Pons (tissue), 1 donor: Measurements from ENCODE around the gene UBE2B.
"Not testable (repeated sequence)": the region's sequence is repeated elsewhere in the genome, so short reads cannot be mapped to it uniquely, and the experiment has no call there.

Source experiments
- DNase-seq: peaks from one replicate; pipeline ENCODE4 v3.0.0-alpha.2; 2016; ENCODE audit warnings: low spot score

The UBE2B gene

DNA sequence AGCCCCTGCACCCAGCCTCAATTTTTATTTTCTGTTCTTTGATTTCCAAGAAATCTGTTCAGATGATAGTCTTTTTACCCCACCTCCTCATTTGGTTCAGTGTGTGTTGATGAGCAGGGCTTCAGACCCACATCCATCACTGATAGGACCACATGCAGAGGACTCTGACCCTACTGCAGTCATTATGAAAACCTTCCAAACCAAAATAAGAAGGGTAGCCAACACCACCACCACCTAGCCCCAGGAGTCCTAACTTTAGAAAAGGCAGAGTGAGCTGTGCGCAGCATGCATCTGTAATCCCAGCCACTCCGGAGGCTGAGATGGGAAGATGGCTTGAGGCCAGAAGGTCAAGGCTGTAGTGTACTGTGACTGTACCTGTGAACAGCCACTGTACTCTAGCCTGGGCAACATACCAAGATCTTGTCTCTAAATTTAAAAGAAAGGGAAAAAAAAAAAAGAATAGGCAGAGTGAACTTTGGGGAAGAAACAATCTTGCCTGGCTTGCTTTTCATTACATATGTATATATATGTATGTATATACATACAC lies 27.3 kb downstream of the UBE2B start:
- DNase-seq, result no peak

- no peak for DNase-seq
Observed at GRCh38 chr5:134403951-134404350, 32.6 kb downstream of the UBE2B start.

DNA sequence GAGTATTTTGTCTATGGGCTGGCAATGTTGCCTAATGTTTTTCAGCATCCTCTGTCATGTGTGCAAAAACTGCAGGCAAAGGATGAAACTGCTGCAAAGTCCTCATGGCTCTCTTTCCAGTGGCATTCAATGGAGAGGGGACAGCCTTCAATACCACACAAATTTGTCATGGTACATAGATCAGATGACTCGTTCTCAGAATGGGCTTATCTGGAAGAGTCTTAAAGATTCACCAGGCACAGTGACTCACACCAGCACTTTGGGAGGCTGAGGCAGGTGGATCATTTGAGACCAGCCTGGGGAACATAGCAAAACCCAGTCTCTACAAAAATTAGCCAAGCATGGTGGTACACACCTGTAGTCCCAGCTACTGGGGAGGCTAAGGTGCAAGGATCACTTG lies 35.0 kb downstream of the UBE2B start:
- no peak for DNase-seq

GRCh38 chr5:134409321-134409720 lies 38.0 kb downstream of the UBE2B start:
- DNase-seq, result no peak

GRCh38 chr5:134410822-134411221 lies 39.5 kb downstream of the UBE2B start:
- no peak for DNase-seq

- DNase-seq, result no peak
Observed at GRCh38 chr5:134411228-134411545, 39.8 kb downstream of the UBE2B start.

DNA sequence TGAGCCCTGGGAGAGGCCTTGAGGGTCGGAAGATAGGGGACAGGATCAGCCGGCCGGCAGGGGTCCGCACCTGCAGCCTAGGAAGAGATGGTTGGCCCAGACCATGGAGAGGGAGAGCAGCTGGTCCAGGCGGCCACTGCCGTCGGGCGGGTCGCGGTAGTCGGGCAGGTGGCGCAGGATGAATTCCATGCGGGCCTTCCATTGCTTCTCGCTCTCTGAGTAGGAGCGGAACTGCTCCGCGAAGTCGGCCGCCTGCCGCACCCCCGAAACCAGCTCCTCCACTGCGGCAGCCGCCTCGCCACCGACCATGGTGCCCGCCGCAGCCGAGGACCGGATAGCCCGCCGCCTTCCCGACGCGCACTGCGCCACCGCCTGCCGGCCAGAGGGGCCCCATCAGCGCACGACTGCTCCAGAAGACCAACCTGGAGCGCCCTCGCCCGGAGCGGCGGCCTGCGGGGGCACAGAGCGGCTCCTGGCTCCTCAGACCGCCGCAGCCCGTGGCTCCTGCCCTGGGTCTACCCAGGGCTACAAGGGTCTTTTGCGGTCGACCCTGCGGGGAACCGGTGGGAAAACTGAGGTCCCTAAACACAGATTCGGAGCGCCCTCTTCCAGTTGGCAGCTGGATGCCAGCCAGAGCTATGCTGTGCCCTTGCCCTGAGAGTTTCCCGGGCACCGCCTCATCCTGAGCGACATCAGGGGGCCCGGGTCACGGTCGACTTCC lies 40.3 kb downstream of the UBE2B start, which contains the start of gene CDKN2AIPNL:
Gene CDKN2AIPNL (minus strand): TSS at position 336 of the 721 bp plus-strand sequence. CDS start 27 bp downstream, at position 309.
- peak; percentile 80 for DNase-seq

- DNase-seq, result no peak
Observed at GRCh38 chr5:134413046-134413445, 41.7 kb downstream of the UBE2B start.

GRCh38 chr5:134417707-134418106 lies 46.3 kb downstream of the UBE2B start:
- no peak for DNase-seq

- no peak for DNase-seq
Observed at GRCh38 chr5:134418958-134419357, 47.6 kb downstream of the UBE2B start.

DNA sequence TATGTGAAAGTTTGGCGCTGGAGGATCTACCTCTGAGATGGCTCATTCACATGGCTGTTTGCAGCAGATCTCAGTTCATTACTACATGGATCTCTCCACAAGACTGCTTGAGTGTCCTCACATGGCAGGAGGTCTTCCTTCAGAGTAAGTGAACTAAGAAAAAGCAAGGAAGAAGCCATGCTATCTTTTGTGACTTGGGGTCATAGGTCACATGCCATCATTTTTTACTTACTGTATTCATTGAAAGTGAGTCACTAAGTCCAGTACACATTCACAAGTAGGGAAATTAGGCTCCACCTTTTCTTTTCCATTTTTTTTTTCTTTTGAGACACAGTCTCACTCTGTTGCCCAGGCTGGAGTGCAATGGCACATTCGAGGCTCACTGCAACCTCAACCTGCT lies 49.0 kb downstream of the UBE2B start:
- no peak for DNase-seq

DNA sequence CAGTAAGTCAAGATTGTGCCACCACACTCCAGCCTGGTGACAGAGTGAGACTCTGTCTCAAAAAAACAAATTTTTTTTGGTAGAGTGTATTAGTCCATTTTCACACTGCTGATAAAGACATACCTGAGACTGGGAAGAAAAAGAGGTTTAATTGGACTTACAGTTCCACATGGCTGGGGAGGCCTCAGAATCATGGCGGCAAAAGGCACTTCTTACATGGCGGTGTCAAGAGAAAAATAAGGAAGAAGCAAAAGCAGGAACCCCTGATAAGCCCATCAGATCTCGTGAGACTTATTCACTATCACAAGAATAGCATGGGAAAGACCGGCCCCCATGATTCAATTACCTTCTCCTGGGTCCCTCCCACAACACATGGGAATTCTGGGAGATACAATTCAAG lies 49.7 kb downstream of the UBE2B start:
- DNase-seq, result not testable (repeated sequence)

DNA sequence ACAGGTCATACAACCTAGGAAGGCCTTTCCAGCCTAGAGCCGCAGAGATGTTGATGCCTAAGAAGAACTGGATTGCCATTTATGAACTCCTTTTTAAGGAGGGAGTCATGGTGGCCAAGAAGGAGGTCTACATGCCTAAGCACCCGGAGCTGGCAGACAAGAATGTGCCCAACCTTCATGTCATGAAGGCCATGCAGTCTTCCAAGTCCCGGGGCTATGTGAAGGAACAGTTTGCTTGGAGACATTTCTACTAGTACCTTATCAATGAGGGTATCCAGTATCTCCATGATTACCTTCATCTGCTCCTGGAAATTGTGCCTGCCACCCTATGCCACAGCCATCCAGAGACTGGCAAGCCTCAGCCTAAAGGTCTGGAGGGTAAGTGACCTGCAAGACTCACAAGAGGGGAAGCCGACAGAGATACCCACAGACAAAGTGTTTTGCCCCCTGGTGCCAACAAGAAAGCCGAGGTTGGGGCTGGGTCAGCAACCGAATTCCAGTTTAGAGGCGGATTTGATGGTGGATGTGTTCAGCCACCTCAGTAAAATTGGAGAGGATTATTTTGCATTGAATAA lies 51.5 kb downstream of the UBE2B start:
- DNase-seq, result no peak

- no peak for DNase-seq
Observed at GRCh38 chr5:134423376-134423775, 52.0 kb downstream of the UBE2B start.

DNA sequence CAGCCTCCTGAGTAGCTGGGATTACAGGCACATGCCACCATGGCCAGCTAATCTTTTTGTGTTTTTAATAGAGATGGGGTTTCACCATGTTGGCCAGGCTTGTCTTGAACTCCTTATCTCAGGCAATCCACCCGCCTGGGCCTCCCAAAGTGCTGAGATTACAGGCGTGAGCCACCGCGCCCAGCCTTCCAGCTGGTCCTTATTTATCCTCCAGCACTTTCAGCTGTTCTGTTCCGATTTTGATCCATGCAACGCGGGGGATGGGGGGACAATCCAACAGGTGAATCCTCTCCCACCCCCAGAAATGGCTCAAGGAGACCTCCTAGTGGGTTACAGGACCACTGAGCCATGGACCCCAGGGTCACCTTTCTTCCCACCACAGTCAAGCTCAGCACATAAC lies 55.0 kb downstream of the UBE2B start:
- no peak for DNase-seq

- no peak for DNase-seq
Observed at GRCh38 chr5:134427540-134428041, 56.2 kb downstream of the UBE2B start.

DNA sequence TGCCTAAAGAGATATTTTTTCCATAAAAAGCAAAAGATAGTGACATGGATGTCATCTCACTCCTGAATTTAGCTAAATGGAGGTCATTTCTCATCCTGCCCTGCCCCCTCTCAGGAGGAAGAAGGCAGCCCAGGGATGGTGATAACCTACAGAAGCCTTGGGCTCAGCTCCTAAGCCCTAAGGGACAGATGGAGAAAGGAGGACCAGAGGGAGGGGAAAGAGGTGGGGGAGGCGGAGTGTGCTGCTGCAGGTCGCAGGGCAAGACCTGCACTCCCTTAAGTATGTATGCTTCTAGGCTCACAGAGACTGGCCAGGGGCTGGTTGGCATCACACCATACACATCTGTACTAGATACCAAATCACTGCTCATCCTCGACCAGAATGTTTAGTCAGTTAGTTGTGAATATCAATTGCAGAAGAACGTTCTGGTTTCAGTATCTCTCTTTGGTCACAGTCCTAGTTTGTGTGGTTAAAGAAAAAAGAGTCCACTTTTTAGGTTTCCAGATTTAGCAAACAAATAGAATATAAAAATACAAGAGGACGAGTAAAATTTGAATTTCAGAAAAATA lies 58.7 kb downstream of the UBE2B start:
- DNase-seq, result no peak

DNA sequence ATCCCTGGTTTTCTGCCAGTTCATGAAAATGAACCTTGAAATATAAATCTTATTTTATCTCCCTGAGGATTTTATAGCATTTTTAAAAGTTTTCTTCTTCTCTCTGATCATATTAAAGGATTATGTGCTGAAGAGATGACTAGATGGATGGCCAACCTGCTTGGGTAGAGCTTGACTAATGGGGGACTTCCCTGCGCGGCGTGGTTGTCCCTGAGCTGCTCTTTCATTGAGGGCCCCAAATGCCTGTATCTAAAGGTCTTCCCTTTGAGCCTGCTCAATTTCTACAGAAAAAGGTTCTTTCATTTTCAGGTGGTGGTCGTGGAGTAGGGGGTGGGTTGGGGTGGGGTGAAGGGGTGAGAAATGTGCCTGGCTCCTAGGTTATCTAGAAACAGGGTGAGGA lies 60.8 kb downstream of the UBE2B start:
- DNase-seq, result no peak

DNA sequence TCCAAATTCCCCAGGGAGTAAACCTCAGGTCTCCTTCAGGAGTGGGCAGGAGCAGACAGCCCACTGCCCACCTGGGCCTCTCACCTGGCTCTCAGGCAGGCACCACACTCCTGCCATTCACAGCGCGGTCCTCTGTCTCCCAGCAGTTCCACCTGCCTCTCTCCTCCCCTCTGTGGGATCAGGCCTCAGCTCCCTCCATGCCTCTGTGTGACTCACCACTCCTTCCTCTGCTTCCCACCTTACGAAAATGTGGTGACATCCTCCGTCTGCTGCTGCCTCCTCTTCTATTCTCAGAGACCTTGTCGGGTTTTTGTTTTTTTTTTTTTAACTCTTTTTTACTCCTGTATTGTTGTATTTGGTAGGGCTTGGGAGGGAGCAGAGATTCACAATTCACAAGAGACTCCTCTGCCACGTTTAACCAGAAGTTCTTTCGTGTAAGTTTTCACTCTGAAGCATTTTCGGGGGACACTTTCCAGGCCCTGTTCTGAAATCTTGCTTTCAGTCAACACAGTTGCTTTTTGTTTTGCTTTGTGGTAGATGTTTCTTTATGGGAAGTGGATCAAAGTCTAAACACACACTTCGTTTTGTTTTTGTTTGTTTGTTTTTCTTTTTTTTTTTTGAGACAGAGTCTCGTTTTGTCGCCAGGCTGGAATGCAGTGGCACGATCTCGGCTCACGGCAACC lies 61.4 kb downstream of the UBE2B start:
- DNase-seq, result no peak

GRCh38 chr5:134435560-134435959 lies 64.2 kb downstream of the UBE2B start:
- no peak for DNase-seq

DNA sequence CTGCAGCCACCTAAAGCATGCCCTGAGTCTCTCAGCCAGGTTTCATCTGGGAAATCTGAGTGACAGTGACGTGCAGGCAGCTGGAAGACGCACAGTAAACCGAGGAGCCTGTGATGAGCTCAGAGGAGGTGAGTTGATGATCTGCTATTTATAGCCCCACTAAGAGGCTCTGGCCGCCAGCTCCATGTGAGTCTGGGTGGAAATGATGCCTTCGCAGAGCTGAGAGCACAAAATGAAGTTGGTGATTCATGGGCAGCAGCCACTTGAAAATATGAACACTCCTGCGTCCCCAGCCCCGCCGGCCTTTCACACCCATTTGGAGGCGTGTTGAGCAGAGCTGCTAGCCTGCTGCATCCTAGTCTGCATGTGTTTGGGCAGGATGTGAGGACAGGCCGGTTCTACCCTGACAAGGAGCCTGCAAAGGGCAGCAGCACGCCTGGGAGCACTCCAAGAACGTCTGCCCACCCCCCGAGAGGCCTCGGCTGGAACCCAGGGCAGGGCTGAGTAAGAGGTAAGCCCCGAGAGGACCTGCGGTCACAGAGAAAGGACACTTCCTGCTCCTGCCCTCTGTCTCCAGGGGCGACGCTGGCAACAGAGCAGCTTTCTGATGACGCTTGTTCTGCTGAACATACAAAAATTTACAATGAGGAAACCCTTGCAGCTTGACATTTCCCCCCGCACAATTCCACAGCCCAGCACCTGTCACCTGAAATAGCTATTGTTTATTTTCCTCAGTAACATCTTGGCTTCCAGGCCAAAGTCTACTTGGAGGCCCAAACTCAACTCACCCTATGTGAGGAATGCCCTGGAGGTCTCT lies 65.4 kb downstream of the UBE2B start:
- DNase-seq, result no peak

- DNase-seq, result no peak
Observed at GRCh38 chr5:134437340-134437846, 66.0 kb downstream of the UBE2B start.
